Measurements from ENCODE around the gene TECR. TPM values are rescaled to one million over a fixed set of nuclear protein-coding genes. Genes with fewer than 3 reads are reported as not detected.
A peak's percentile ranks its signal among the peaks of the same experiment; 100 is the strongest.

Gene TECR
- total and polyA plus RNA-seq, 2 of the 13 experiments (the other 11 are each of a cell fraction or from before 2014, with no cell fraction given) = 54.9 to 121 TPM

GRCh38 chr19:14529254-14530004, at the start of gene TECR (continued):
- TF ChIP-seq ZBTB42 (CRISPR knock-in tag; IDR thresholded peaks at IDR 0.05) (no peak), ATF7 (IDR thresholded peaks at IDR 0.05) (no peak), ATF7 (CRISPR knock-in tag; IDR thresholded peaks at IDR 0.05) (0 out of 2 replicates have a peak, but pooled peaks have one; percentile 23), ATF1 (CRISPR knock-in tag; IDR thresholded peaks at IDR 0.05) (peak; percentile 52; the same call in 1 of the 2 replicates), RBM39 (IDR thresholded peaks at IDR 0.05; ENCODE audit: low read depth, low read length, poor library complexity, severe bottlenecking) (peak; percentile 28), ZNF317 (CRISPR knock-in tag; IDR thresholded peaks at IDR 0.05) (no peak; the same call in 1 of the 2 replicates), ZNF747 (CRISPR knock-in tag; IDR thresholded peaks at IDR 0.05; ENCODE audit: borderline replicate concordance) (no peak; the same call in 1 of the 2 replicates), ZNF883 (CRISPR knock-in tag; IDR thresholded peaks at IDR 0.05; ENCODE audit: not compliant biosample characterization) (peak; percentile 96), ISL2 (CRISPR knock-in tag; IDR thresholded peaks at IDR 0.05) (no peak; the same call in 1 of the 2 replicates), ZSCAN31 (CRISPR knock-in tag; IDR thresholded peaks at IDR 0.05; ENCODE audit: low read depth) (peak; percentile 85), ERF (CRISPR knock-in tag; IDR thresholded peaks at IDR 0.05) (peak; percentile 86; the same call in 1 of the 2 replicates), KDM6A (CRISPR knock-in tag; IDR thresholded peaks at IDR 0.05; ENCODE audit: low read depth) (no peak), HINFP (CRISPR knock-in tag; IDR thresholded peaks at IDR 0.05; ENCODE audit: low read depth) (no peak), SKIL (CRISPR knock-in tag; IDR thresholded peaks at IDR 0.05; ENCODE audit: borderline replicate concordance) (no peak), ZNF646 (CRISPR knock-in tag; IDR thresholded peaks at IDR 0.05) (no peak), SRSF1 (optimal IDR thresholded peaks at IDR 0.05; ENCODE audit: low read depth, low read length) (peak; percentile 44)
- TF ChIP-seq, protein P1, sequence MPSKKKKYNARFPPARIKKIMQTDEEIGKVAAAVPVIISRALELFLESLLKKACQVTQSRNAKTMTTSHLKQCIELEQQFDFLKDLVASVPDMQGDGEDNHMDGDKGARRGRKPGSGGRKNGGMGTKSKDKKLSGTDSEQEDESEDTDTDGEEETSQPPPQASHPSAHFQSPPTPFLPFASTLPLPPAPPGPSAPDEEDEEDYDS (CRISPR knock-in tag; IDR thresholded peaks at IDR 0.05) = peak; percentile 99
